Measurements from ENCODE around the gene SCTR. TPM values are rescaled to one million over a fixed set of nuclear protein-coding genes. Genes with fewer than 3 reads are reported as not detected.

Gene SCTR
- total and polyA plus RNA-seq, 2 of the 13 experiments (the other 11 are each of a cell fraction or from before 2014, with no cell fraction given) = not detected

- no peak for TF ChIP-seq GLMP (CRISPR knock-in tag; IDR thresholded peaks at IDR 0.05; ENCODE audit: borderline replicate concordance)
- 0 out of 2 replicates have a peak, but pooled peaks have one; percentile 54 for TF ChIP-seq ZNF253 (CRISPR knock-in tag; IDR thresholded peaks at IDR 0.05; ENCODE audit: borderline replicate concordance)
- TF ChIP-seq KLF13 (CRISPR knock-in tag; IDR thresholded peaks at IDR 0.05) = no peak
- TF ChIP-seq HNF4A (CRISPR knock-in tag; IDR thresholded peaks at IDR 0.05) = no peak; the same call in 1 of the 2 replicates
- TF ChIP-seq SNAPC2 (CRISPR knock-in tag; IDR thresholded peaks at IDR 0.05) = 0 out of 2 replicates have a peak, but pooled peaks have one; percentile 54
- TF ChIP-seq MEIS1 (CRISPR knock-in tag; IDR thresholded peaks at IDR 0.05; ENCODE audit: borderline replicate concordance) = peak; percentile 81; the same call in 1 of the 2 replicates
- no peak for TF ChIP-seq CHCHD3 (CRISPR knock-in tag; IDR thresholded peaks at IDR 0.05)
- no peak; the same call in 1 of the 2 replicates for TF ChIP-seq ONECUT2 (CRISPR knock-in tag; IDR thresholded peaks at IDR 0.05)
- no peak for TF ChIP-seq GPN1 (CRISPR knock-in tag; IDR thresholded peaks at IDR 0.05; ENCODE audit: borderline replicate concordance)
- TF ChIP-seq ZHX2 (IDR thresholded peaks at IDR 0.05; ENCODE audit: low read depth) = no peak
- no peak for TF ChIP-seq ZHX2 (CRISPR knock-in tag; IDR thresholded peaks at IDR 0.05; ENCODE audit: borderline replicate concordance)
- TF ChIP-seq ZNF749 (CRISPR knock-in tag; IDR thresholded peaks at IDR 0.05; ENCODE audit: borderline replicate concordance) = no peak
- TF ChIP-seq ZMYM4 (CRISPR knock-in tag; IDR thresholded peaks at IDR 0.05) = peak; percentile 84
- peak; percentile 71; the same call in 1 of the 2 replicates for TF ChIP-seq ZNF710 (CRISPR knock-in tag; IDR thresholded peaks at IDR 0.05; ENCODE audit: borderline replicate concordance)
- no peak for TF ChIP-seq POLR2AphosphoS2 (IDR thresholded peaks at IDR 0.05; ENCODE audit: low read depth, low read length)
- TF ChIP-seq ZNF704 (CRISPR knock-in tag; IDR thresholded peaks at IDR 0.05; ENCODE audit: borderline replicate concordance) = no peak
- TF ChIP-seq REL (CRISPR knock-in tag; conservative IDR thresholded peaks at IDR 0.05) = no peak
- TF ChIP-seq ZNF788 (CRISPR knock-in tag; IDR thresholded peaks at IDR 0.05; ENCODE audit: borderline replicate concordance) = peak; percentile 81; the same call in 1 of the 2 replicates
- no peak for TF ChIP-seq ZFP1 (CRISPR knock-in tag; IDR thresholded peaks at IDR 0.05)
Observed at GRCh38 chr2:119487434-119488244, 36.6 kb downstream of the SCTR start (continued).
